HL-60 (cell line): Measurements from ENCODE around the gene OTX1.

Source experiments
- DNase-seq, 2 experiments: peaks; one replicate each; pipeline ENCODE4 v3.0.0-alpha.2; 2010 to 2020; ENCODE audit warnings: low read depth in 1 of 2, low spot score in 1 of 2
- H3K27ac ChIP-seq: fragments of 250-450 bp; sonication (Bioruptor Pico); replicated peaks from 2 replicates; pipeline ENCODE4 v1.5.1; 2020; ENCODE audit warnings: mild to moderate bottlenecking, moderate library complexity
- H3K27me3 ChIP-seq: fragments of 250-450 bp; sonication (Bioruptor Pico); 2 replicates; pipeline ENCODE4 v1.5.1; 2021; ENCODE audit warnings: mild to moderate bottlenecking, moderate library complexity; ENCODE audit not compliant: insufficient read depth, poor library complexity, severe bottlenecking
- H3K4me3 ChIP-seq: replicated peaks from 2 replicates; pipeline ENCODE4 v1.5.1; 2011; ENCODE audit warnings: mild to moderate bottlenecking, control low read depth, low read length; ENCODE audit not compliant: insufficient read depth
- CTCF ChIP-seq: IDR thresholded peaks from one replicate; pipeline ENCODE4 v1.5.1; 2011; ENCODE audit warnings: low read length, control low read depth, inconsistent platforms; ENCODE audit not compliant: insufficient read depth
- GABPA ChIP-seq: IDR thresholded peaks from 2 replicates; pipeline ENCODE4 v1.6.1; 2012; ENCODE audit warnings: low read depth
- POLR2AphosphoS5 ChIP-seq: IDR thresholded peaks from 2 replicates; pipeline ENCODE4 v1.6.1; 2012; ENCODE audit warnings: low read depth
- REST ChIP-seq: IDR thresholded peaks from 2 replicates; pipeline ENCODE4 v1.6.1; 2012; ENCODE audit warnings: low read depth; ENCODE audit not compliant: insufficient replicate concordance
- SPI1 ChIP-seq: IDR thresholded peaks from 2 replicates; pipeline ENCODE4 v1.6.1; 2012; ENCODE audit warnings: low read depth, mild to moderate bottlenecking, borderline replicate concordance

Gene OTX1

GRCh38 chr2:63053889-63054602, 3.4 kb downstream of the OTX1 start:
- TF ChIP-seq REST = no peak
- TF ChIP-seq SPI1 = no peak
- no peak for TF ChIP-seq CTCF
- TF ChIP-seq GABPA = no peak
- TF ChIP-seq POLR2AphosphoS5 = no peak
- no peak overlapping the region for H3K27ac ChIP-seq
- no peak for DNase-seq
- H3K4me3 ChIP-seq = no peak overlapping the region
- H3K27me3 ChIP-seq = peaks cover 7% of the 10 kb centered on the region

GRCh38 chr2:63054841-63055225, 4.2 kb downstream of the OTX1 start:
- TF ChIP-seq REST = no peak
- no peak for TF ChIP-seq GABPA
- TF ChIP-seq CTCF = no peak
- no peak for TF ChIP-seq POLR2AphosphoS5
- no peak for TF ChIP-seq SPI1
- no peaks in the 10 kb centered on the region for H3K27me3 ChIP-seq
- no peak overlapping the region for H3K4me3 ChIP-seq
- H3K27ac ChIP-seq = no peak overlapping the region
- no peak for DNase-seq

GRCh38 chr2:63055226-63056106, 4.8 kb downstream of the OTX1 start:
- Histone ChIP-seq H3K27ac (no peak overlapping the region), H3K4me3 (no peak overlapping the region), H3K27me3 (no peaks in the 10 kb centered on the region)
- no peak for TF ChIP-seq SPI1
- no peak for TF ChIP-seq GABPA
- no peak for TF ChIP-seq CTCF
- TF ChIP-seq REST = no peak
- no peak for TF ChIP-seq POLR2AphosphoS5
- DNase-seq = no peak
